Astrocyte (in vitro differentiated cells and primary cell): Measurements from ENCODE around the gene DGKI.

ENCODE experiments used
- CTCF ChIP-seq: IDR thresholded peaks from 2 replicates; pipeline ENCODE4 v1.5.1; 2011; ENCODE audit warnings: low read depth, mild to moderate bottlenecking, inconsistent platforms, low read length, moderate library complexity; ENCODE audit not compliant: insufficient read depth
- EZH2 ChIP-seq: IDR thresholded peaks from 2 replicates; pipeline ENCODE4 v1.6.1; 2012; ENCODE audit warnings: mild to moderate bottlenecking, low read length, inconsistent platforms; ENCODE audit not compliant: insufficient read depth

GRCh38 chr7:137847568-137848050 lies 835 bp upstream of the DGKI start:
- TF ChIP-seq CTCF (no peak), EZH2 (no peak)
